Ramos (cell line): ENCODE measurements around the gene EXD3.

Source experiments
- in situ Hi-C: fragments of 300-500 bp; cut with MboI; formaldehyde crosslinking; loops from one replicate; pipeline ENCODE4 v1.14.3; 2022; ENCODE audit warnings: low sequenced_read_pairs; ENCODE audit not compliant: unreplicated experiment

The EXD3 gene

GRCh38 chr9:137294681-137295237, 128.2 kb downstream of the EXD3 start:
- in situ Hi-C loops: loop anchor here (5.0 to 10.0 kb wide), 2 partner anchors 153 to 230 kb away; no protein-coding TSS in a partner anchor

- in situ Hi-C loops: loop anchor here (5.0 to 10.0 kb wide), 2 partner anchors 153 to 231 kb away; no protein-coding TSS in a partner anchor
These were observed 128.8 kb downstream of the EXD3 start for GRCh38 chr9:137294091-137294680.

DNA sequence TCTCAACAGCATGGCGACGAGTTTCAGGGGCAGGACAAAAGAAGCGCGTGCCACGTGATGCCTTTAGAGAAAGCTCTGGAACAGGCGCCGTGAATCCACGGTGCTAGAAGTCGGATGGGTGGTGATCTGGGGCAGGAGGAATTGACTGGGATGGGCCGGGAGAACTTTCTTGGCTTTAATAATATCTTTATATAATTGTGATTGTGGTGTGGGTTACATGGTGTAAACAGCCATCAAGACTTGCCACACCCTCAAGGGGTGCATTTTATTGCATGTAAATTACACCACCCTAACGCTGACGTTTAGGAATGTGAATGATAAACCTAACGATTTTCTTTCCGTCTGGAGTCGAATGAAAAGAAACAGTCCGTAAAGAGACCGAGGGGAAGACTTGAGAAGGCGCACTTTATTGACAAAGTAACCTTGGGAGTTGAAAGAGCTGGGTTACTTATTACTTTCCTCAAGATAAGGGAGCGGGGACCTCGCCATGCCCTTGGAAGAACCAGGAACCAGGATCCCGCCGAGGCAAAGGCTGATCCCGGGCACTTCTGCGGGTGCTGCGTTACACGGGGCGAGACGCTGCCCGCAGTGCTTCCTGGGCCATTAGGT, 129.4 kb downstream of the EXD3 start:
- in situ Hi-C loops: loop anchor here (5.0 to 10.0 kb wide), 2 partner anchors 154 to 231 kb away; no protein-coding TSS in a partner anchor

DNA sequence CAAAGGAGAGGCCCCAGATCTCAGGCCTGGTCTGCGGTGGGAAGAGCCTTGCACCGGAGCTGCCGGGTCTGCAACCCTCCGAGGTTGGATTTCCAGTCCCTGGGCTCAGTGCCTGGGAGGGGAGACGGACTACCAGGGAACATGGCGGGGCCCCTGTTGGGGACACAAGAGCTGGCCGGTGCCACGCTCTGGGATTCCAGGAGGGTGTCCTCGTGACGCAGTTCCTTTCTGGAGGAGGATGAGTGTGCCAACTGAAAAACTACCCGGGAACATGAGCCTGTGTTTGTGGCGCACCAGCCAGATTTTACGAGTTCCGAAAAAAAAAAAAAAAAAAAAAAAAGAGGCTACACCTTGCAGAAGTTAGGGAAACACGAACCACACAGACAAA, 129.9 kb downstream of the EXD3 start:
- in situ Hi-C loops: loop anchor here (5.0 to 10.0 kb wide), 2 partner anchors 154 to 232 kb away; no protein-coding TSS in a partner anchor

DNA sequence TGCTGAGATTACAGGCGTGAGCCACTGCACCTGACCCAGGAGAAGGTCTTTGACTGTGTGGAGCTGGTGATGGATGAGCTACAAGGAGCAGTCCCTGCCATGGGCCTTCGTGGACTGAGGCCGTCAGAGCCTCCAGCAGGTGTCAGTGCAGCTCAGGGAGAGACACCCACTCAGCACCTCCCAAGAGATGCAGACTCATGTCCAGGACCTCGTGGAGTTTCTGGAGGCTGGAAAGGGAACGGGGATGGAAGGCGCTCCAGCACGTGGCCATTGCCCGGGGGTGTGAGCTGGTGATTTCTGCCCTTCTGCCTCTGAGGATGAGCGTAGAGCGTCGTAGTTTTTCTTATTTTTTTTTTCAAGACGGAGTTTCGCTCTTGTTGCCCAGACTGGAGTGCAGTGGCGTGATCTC, 136.0 kb downstream of the EXD3 start:
- in situ Hi-C loops: no loop called here

DNA sequence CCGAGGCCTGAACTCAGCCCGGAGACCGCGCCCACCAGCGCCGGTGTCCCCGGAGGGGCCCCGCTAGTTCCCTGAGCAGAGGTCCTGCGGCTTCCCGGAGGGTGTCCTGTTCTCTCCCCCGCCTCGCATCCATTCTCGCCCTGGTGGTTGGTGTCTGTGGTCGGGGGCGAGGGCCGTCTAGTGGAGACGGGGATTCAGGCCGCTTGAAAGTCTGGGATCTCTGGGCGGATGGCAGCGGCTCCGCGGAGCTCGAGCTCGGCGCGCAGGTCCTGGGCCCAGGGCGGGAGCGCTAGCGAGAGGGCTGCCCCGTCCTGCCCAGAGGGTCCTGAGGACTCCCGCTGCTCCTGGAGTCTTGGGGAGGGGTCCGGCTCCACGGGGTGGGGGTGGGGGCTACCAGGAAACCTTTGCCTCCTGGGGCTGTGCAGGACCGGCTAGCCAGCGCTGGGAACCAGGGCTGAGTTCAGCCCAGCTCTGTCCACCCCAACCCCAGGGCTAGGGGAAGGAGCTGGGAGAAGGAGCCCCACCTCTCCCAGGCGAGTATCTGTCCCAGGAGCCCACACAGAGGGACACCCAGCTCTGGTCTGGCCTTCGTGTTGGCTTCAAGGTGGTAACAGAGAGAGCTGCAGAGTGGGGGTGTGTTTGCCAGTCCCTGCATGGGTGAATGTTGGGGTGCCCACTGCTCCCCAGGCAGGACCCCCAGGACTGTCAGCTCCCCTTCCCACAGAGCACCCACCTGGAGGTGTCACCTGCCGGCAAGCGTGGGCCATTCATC, 141.4 kb downstream of the EXD3 start:
- in situ Hi-C loops: no loop called here

- in situ Hi-C loops: no loop called here
These were observed 142.3 kb downstream of the EXD3 start for GRCh38 chr9:137280474-137281344.

DNA sequence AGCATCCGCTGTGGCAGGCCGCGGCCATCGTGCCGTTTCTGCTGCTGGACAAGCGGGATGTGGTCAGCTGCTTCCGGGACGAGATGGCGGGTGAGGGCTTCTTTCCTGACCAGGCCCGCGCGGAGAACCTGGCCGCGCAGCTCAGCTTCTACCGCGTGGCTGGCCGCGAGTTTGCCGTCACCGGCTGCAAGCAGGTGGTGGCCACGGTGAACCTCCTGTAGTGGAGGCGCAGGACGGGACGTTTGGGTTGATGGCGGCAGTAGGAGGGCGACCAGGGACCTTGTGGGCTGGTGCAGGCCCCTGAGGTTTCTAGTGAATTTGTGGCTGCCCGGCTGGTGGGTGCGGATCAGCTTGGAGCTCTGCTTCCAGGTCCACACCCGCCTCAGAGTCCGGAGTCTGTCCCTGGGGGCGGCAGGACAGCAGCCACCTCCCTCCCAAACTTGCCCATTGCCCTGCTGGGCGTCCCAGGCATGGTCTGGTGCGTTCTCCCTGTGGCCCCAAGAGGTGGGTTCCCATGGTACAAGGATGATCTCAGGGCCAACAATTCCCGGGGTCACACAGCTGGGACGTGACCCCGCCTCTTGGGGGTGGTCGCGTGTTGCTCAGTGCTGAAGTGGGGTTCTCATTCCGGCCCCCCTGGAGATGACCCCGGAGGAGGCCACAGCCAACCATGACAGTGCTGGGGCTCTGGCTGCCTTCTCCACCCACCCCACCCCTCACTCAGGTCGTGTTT, 143.1 kb downstream of the EXD3 start:
- in situ Hi-C loops: no loop called here

- in situ Hi-C loops: no loop called here
These were observed 143.9 kb downstream of the EXD3 start for GRCh38 chr9:137278721-137279711.

- in situ Hi-C loops: no loop called here
These were observed 144.8 kb downstream of the EXD3 start for GRCh38 chr9:137278061-137278701.

- in situ Hi-C loops: no loop called here
These were observed 145.5 kb downstream of the EXD3 start, which contains the start of gene TOR4A for GRCh38 chr9:137277329-137278041. TSS of gene TOR4A (plus strand) at chr9:137277726. CDS start at chr9:137278690, 964 bp downstream.

DNA sequence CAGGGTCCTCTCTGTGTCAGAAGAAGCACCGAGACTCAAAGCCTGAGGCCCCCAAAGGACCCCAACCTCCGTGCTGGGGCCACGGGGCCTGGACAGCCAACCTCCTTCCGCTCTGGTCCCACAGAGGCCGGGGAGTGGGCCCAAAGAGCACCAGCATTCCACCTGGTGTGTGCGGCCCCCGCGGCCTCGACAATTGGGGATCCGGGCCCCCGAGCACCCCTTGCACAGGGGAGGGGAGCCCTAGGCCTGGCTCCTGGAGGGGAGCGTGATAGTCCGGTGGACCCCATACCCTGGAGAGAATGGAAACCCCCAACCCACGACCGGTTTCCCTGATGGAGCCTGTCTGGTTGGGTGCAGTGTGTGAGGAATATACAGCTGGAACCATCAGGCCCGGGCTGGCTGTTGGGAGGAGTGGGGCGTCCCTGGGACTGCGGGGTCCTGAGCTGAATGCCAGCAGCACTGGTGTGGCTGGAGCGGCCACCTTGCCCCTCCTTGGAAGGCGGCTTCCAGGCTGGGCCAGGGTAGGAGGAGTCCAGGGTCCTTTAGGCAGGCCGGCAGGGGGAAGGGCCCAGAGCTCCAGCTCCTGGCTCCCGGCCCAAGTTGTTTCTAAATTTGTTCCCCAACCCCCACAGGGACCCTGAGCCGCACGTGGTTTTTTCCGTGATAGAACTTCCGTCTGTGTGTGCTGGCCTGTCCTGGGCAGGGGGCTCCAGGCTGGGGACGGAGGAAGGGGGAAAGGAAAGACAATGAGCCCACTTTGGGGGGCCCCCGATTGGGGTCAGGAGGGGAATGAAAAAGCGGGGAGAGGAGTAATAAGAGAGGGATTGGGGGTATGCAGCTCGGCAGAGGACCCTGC, 146.3 kb downstream of the EXD3 start:
- in situ Hi-C loops: no loop called here

- in situ Hi-C loops: no loop called here
These were observed 147.1 kb downstream of the EXD3 start for GRCh38 chr9:137275588-137276472.

GRCh38 chr9:137275203-137275587, 147.8 kb downstream of the EXD3 start:
- in situ Hi-C loops: no loop called here
